ENCODE results near the gene CANT1. TPM values are rescaled to one million over a fixed set of nuclear protein-coding genes. Genes with fewer than 3 reads are reported as not detected.

Gene CANT1
- total and polyA plus RNA-seq, 2 donors (not counting 1 experiment from before 2014, with no cell fraction given), result 39.9 to 46.6 TPM

- no peak for DNase-seq (ENCODE audit: low read depth in 2 of 2)
- H2AFZ ChIP-seq (ENCODE audit: low read length), result no peak overlapping the region
- no peaks in the 10 kb centered on the region for H3K9me3 ChIP-seq (ENCODE audit: control insufficient read depth, insufficient read depth, low read depth, low read length)
- no peaks in the 10 kb centered on the region for H3K79me2 ChIP-seq (ENCODE audit: control insufficient read depth, insufficient read depth, low read length)
- no peaks in the 10 kb centered on the region for H3K4me1 ChIP-seq (ENCODE audit: control insufficient read depth, extremely low read depth, insufficient read depth, low read length)
- H3K27me3 ChIP-seq (ENCODE audit: control insufficient read depth, insufficient read depth, low read length), result no peaks in the 10 kb centered on the region
- no peak overlapping the region for H3K27ac ChIP-seq (ENCODE audit: insufficient read depth, low read length)
- no peak overlapping the region for H3K4me2 ChIP-seq (ENCODE audit: extremely low read depth, insufficient read depth, low read length)
- no peak overlapping the region for H3K9ac ChIP-seq (ENCODE audit: insufficient read depth, low read length)
- H4K20me1 ChIP-seq (ENCODE audit: control insufficient read depth, extremely low read depth, insufficient read depth, low read length), result no peaks in the 10 kb centered on the region
- no peaks in the 10 kb centered on the region for H3K36me3 ChIP-seq (ENCODE audit: control insufficient read depth, insufficient read depth, low read length)
- no peak overlapping the region for H3K4me3 ChIP-seq (replicated peaks in 1 of 4; ENCODE audit: control extremely low read depth in 1 of 4, insufficient read depth in 1 of 4, low read depth in 3 of 4, low read length in 4 of 4)
- TF ChIP-seq EZH2 (IDR thresholded peaks at IDR 0.05; ENCODE audit: low read length, missing control alignments) (no peak), CTCF (conservative IDR thresholded peaks at IDR 0.05 in 1 of 2, IDR thresholded peaks at IDR 0.05 in 1 of 2; ENCODE audit: low read depth in 1 of 2, low read length in 2 of 2) (no peak)
Measured at GRCh38 chr17:79048826-79049755, 39.5 kb upstream of the CANT1 start.

DNA sequence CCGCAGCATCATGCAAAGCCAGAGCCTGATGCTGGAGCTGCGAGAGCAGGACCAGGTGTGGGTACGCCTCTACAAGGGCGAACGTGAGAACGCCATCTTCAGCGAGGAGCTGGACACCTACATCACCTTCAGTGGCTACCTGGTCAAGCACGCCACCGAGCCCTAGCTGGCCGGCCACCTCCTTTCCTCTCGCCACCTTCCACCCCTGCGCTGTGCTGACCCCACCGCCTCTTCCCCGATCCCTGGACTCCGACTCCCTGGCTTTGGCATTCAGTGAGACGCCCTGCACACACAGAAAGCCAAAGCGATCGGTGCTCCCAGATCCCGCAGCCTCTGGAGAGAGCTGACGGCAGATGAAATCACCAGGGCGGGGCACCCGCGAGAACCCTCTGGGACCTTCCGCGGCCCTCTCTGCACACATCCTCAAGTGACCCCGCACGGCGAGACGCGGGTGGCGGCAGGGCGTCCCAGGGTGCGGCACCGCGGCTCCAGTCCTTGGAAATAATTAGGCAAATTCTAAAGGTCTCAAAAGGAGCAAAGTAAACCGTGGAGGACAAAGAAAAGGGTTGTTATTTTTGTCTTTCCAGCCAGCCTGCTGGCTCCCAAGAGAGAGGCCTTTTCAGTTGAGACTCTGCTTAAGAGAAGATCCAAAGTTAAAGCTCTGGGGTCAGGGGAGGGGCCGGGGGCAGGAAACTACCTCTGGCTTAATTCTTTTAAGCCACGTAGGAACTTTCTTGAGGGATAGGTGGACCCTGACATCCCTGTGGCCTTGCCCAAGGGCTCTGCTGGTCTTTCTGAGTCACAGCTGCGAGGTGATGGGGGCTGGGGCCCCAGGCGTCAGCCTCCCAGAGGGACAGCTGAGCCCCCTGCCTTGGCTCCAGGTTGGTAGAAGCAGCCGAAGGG is 38.6 kb upstream of the CANT1 start:
- no peak overlapping the region for H3K4me2 ChIP-seq (ENCODE audit: extremely low read depth, insufficient read depth, low read length)
- no peaks in the 10 kb centered on the region for H3K79me2 ChIP-seq (ENCODE audit: control insufficient read depth, insufficient read depth, low read length)
- TF ChIP-seq CTCF (conservative IDR thresholded peaks at IDR 0.05 in 1 of 2, IDR thresholded peaks at IDR 0.05 in 1 of 2; ENCODE audit: low read depth in 1 of 2, low read length in 2 of 2), result no peak
- no peak for TF ChIP-seq EZH2 (IDR thresholded peaks at IDR 0.05; ENCODE audit: low read length, missing control alignments)
- H3K27ac ChIP-seq (ENCODE audit: insufficient read depth, low read length), result no peak overlapping the region
- no peaks in the 10 kb centered on the region for H3K9me3 ChIP-seq (ENCODE audit: control insufficient read depth, insufficient read depth, low read depth, low read length)
- H2AFZ ChIP-seq (ENCODE audit: low read length), result no peak overlapping the region
- H3K27me3 ChIP-seq (ENCODE audit: control insufficient read depth, insufficient read depth, low read length), result no peaks in the 10 kb centered on the region
- H3K4me3 ChIP-seq (replicated peaks in 1 of 4; ENCODE audit: control extremely low read depth in 1 of 4, insufficient read depth in 1 of 4, low read depth in 3 of 4, low read length in 4 of 4), result no peak overlapping the region
- H3K4me1 ChIP-seq (ENCODE audit: control insufficient read depth, extremely low read depth, insufficient read depth, low read length), result no peaks in the 10 kb centered on the region
- DNase-seq (ENCODE audit: low read depth in 2 of 2), result no peak
- no peaks in the 10 kb centered on the region for H3K36me3 ChIP-seq (ENCODE audit: control insufficient read depth, insufficient read depth, low read length)
- H4K20me1 ChIP-seq (ENCODE audit: control insufficient read depth, extremely low read depth, insufficient read depth, low read length), result no peaks in the 10 kb centered on the region
- H3K9ac ChIP-seq (ENCODE audit: insufficient read depth, low read length), result no peak overlapping the region
